Measurements from ENCODE around the gene MAGEF1. TPM values are rescaled to one million over a fixed set of nuclear protein-coding genes. Genes with fewer than 3 reads are reported as not detected.

MAGEF1 gene
- total RNA-seq, 2 donors from 2014 or later: 7.4 to 8.1 TPM

- ATAC-seq (replicated peaks): no peak
- H3K9me3 Mint-ChIP-seq: no peaks in the 10 kb centered on the region
- H3K27ac Mint-ChIP-seq: no peak overlapping the region
- no peaks in the 10 kb centered on the region for H3K36me3 Mint-ChIP-seq (ENCODE audit: low read depth)
- peaks cover 10% of the 10 kb centered on the region for H3K27me3 Mint-ChIP-seq
- peaks cover 6% of the 10 kb centered on the region for H3K4me1 Mint-ChIP-seq
- no peak overlapping the region for H3K4me3 Mint-ChIP-seq
Measured at GRCh38 chr3:184694133-184694665, 17.7 kb downstream of the MAGEF1 start.

GRCh38 chr3:184693011-184693975 lies 18.6 kb downstream of the MAGEF1 start:
- no peaks in the 10 kb centered on the region for H3K9me3 Mint-ChIP-seq
- no peak for ATAC-seq (replicated peaks)
- H3K36me3 Mint-ChIP-seq (ENCODE audit: low read depth): no peaks in the 10 kb centered on the region
- no peak overlapping the region for H3K27ac Mint-ChIP-seq
- no peak overlapping the region for H3K4me3 Mint-ChIP-seq
- H3K27me3 Mint-ChIP-seq: peaks cover 10% of the 10 kb centered on the region
- H3K4me1 Mint-ChIP-seq: peaks cover 6% of the 10 kb centered on the region

- H3K36me3 Mint-ChIP-seq (ENCODE audit: low read depth): no peaks in the 10 kb centered on the region
- ATAC-seq (replicated peaks): no peak
- H3K4me1 Mint-ChIP-seq: peaks cover 6% of the 10 kb centered on the region
- no peaks in the 10 kb centered on the region for H3K9me3 Mint-ChIP-seq
- no peak overlapping the region for H3K27ac Mint-ChIP-seq
- no peak overlapping the region for H3K4me3 Mint-ChIP-seq
- peaks cover 7% of the 10 kb centered on the region for H3K27me3 Mint-ChIP-seq
Measured at GRCh38 chr3:184691397-184692231, 20.2 kb downstream of the MAGEF1 start.

GRCh38 chr3:184690192-184690883 lies 21.5 kb downstream of the MAGEF1 start:
- peaks cover 6% of the 10 kb centered on the region for H3K4me1 Mint-ChIP-seq
- H3K36me3 Mint-ChIP-seq (ENCODE audit: low read depth): no peaks in the 10 kb centered on the region
- no peak for ATAC-seq (replicated peaks)
- peaks cover 7% of the 10 kb centered on the region for H3K27me3 Mint-ChIP-seq
- no peak overlapping the region for H3K4me3 Mint-ChIP-seq
- H3K9me3 Mint-ChIP-seq: no peaks in the 10 kb centered on the region
- H3K27ac Mint-ChIP-seq: no peak overlapping the region

- Mint-ChIP-seq H3K9me3 (no peaks in the 10 kb centered on the region), H3K36me3 (ENCODE audit: low read depth) (no peaks in the 10 kb centered on the region), H3K27ac (peak overlapping the region; percentile 34), H3K4me3 (no peak overlapping the region), H3K27me3 (no peaks in the 10 kb centered on the region), H3K4me1 (no peaks in the 10 kb centered on the region)
- ATAC-seq (replicated peaks): no peak
Measured at GRCh38 chr3:184688882-184689271, 23.0 kb downstream of the MAGEF1 start.

GRCh38 chr3:184688251-184688881 lies 23.5 kb downstream of the MAGEF1 start:
- Mint-ChIP-seq H3K27me3 (no peaks in the 10 kb centered on the region), H3K4me1 (no peaks in the 10 kb centered on the region), H3K36me3 (ENCODE audit: low read depth) (no peaks in the 10 kb centered on the region), H3K9me3 (no peaks in the 10 kb centered on the region), H3K27ac (peak overlapping the region; percentile 34), H3K4me3 (no peak overlapping the region)
- ATAC-seq (replicated peaks): no peak

GRCh38 chr3:184687363-184688015 lies 24.4 kb downstream of the MAGEF1 start:
- ATAC-seq (replicated peaks): no peak
- Mint-ChIP-seq H3K9me3 (no peaks in the 10 kb centered on the region), H3K4me1 (no peaks in the 10 kb centered on the region), H3K36me3 (ENCODE audit: low read depth) (no peaks in the 10 kb centered on the region), H3K27ac (no peak overlapping the region), H3K27me3 (no peaks in the 10 kb centered on the region), H3K4me3 (no peak overlapping the region)

- Mint-ChIP-seq H3K4me3 (no peak overlapping the region), H3K27ac (no peak overlapping the region), H3K27me3 (no peaks in the 10 kb centered on the region), H3K36me3 (ENCODE audit: low read depth) (no peaks in the 10 kb centered on the region), H3K4me1 (no peaks in the 10 kb centered on the region), H3K9me3 (no peaks in the 10 kb centered on the region)
- ATAC-seq (replicated peaks): no peak
Measured at GRCh38 chr3:184685646-184686045, 26.2 kb downstream of the MAGEF1 start.

- Mint-ChIP-seq H3K9me3 (no peaks in the 10 kb centered on the region), H3K36me3 (ENCODE audit: low read depth) (no peaks in the 10 kb centered on the region), H3K4me3 (no peak overlapping the region), H3K4me1 (no peaks in the 10 kb centered on the region), H3K27me3 (no peaks in the 10 kb centered on the region), H3K27ac (no peak overlapping the region)
- ATAC-seq (replicated peaks): no peak
Measured at GRCh38 chr3:184685055-184685454, 26.8 kb downstream of the MAGEF1 start.

GRCh38 chr3:184683900-184684560 lies 27.8 kb downstream of the MAGEF1 start:
- Mint-ChIP-seq H3K36me3 (ENCODE audit: low read depth) (no peaks in the 10 kb centered on the region), H3K27ac (no peak overlapping the region), H3K9me3 (no peaks in the 10 kb centered on the region), H3K27me3 (no peaks in the 10 kb centered on the region), H3K4me1 (no peaks in the 10 kb centered on the region), H3K4me3 (no peak overlapping the region)
- no peak for ATAC-seq (replicated peaks)

GRCh38 chr3:184683234-184683633 lies 28.6 kb downstream of the MAGEF1 start:
- no peaks in the 10 kb centered on the region for H3K27me3 Mint-ChIP-seq
- no peaks in the 10 kb centered on the region for H3K9me3 Mint-ChIP-seq
- no peak for ATAC-seq (replicated peaks)
- no peak overlapping the region for H3K27ac Mint-ChIP-seq
- H3K4me1 Mint-ChIP-seq: no peaks in the 10 kb centered on the region
- no peaks in the 10 kb centered on the region for H3K36me3 Mint-ChIP-seq (ENCODE audit: low read depth)
- H3K4me3 Mint-ChIP-seq: no peak overlapping the region

- no peak for ATAC-seq (replicated peaks)
- Mint-ChIP-seq H3K9me3 (no peaks in the 10 kb centered on the region), H3K36me3 (ENCODE audit: low read depth) (no peaks in the 10 kb centered on the region), H3K27me3 (no peaks in the 10 kb centered on the region), H3K4me3 (no peak overlapping the region), H3K4me1 (no peaks in the 10 kb centered on the region), H3K27ac (no peak overlapping the region)
Measured at GRCh38 chr3:184682671-184683070, 29.2 kb downstream of the MAGEF1 start.
